GM18507 (cell line): ENCODE results near the gene TRAPPC3L.

Experiments
- DNase-seq: peaks from one replicate; pipeline ENCODE4 v3.0.0; 2011; ENCODE audit warnings: low read depth; ENCODE audit not compliant: insufficient read length; ENCODE audit errors: extremely low spot score
- FAIRE-seq: peaks from 2 replicates; lab custom pipeline; 2011; peaks lifted over from hg19 to GRCh38; lab: Jason Lieb, UNC

Gene TRAPPC3L

GRCh38 chr6:116449565-116449964, 95.9 kb downstream of the TRAPPC3L start:
- FAIRE-seq (no peak), DNase-seq (no peak)

- DNase-seq: no peak
- FAIRE-seq: no peak
Measured at GRCh38 chr6:116447496-116448011, 97.9 kb downstream of the TRAPPC3L start.

GRCh38 chr6:116447052-116447451, 98.4 kb downstream of the TRAPPC3L start:
- FAIRE-seq (no peak), DNase-seq (no peak)

- DNase-seq (no peak), FAIRE-seq (no peak)
Measured at GRCh38 chr6:116446399-116446798, 99.1 kb downstream of the TRAPPC3L start.

- DNase-seq (no peak), FAIRE-seq (no peak)
Measured at GRCh38 chr6:116445102-116445501, 100.4 kb downstream of the TRAPPC3L start.
